Testis (tissue), 3 donors: ENCODE data around the gene IFITM5. TPM values are rescaled to one million over a fixed set of nuclear protein-coding genes. Genes with fewer than 3 reads are reported as not detected.

Source experiments
- DNase-seq: peaks from one replicate; pipeline ENCODE4 v3.0.0-alpha.2; 2019
- H3K27ac ChIP-seq, 2 donors: fragments of 200-600 bp; sonication (generic); one replicate each; pipeline ENCODE4 v1.5.1; 2019
- H3K27me3 ChIP-seq: fragments of 200-600 bp; sonication (generic); one replicate; pipeline ENCODE4 v1.5.1; 2019
- H3K36me3 ChIP-seq: fragments of 200-600 bp; sonication (generic); one replicate; pipeline ENCODE4 v1.5.1; 2017; ENCODE audit warnings: low read depth; ENCODE audit errors: missing control alignments
- H3K4me1 ChIP-seq: fragments of 200-600 bp; sonication (generic); one replicate; pipeline ENCODE4 v1.5.1; 2019
- H3K4me3 ChIP-seq, 2 donors: fragments of 200-600 bp; sonication (generic); one replicate each; pipeline ENCODE4 v1.5.1; 2017 to 2019
- H3K9me3 ChIP-seq: fragments of 200-600 bp; sonication (generic); one replicate; pipeline ENCODE4 v1.5.1; 2017
- CTCF ChIP-seq, 3 experiments: fragments of 450-650 bp in 2 of 3; fragments of 200-600 bp in 1 of 3; sonication (generic) in 1 of 3; IDR thresholded peaks; one replicate each; pipeline ENCODE4 v1.5.1; 2016 to 2019; ENCODE audit warnings: antibody characterized with exemption in 3 of 3, mild to moderate bottlenecking in 2 of 3, moderate library complexity in 1 of 3
- POLR2A ChIP-seq: fragments of 450-650 bp; IDR thresholded peaks from one replicate; pipeline ENCODE4 v1.6.1; 2017; ENCODE audit warnings: antibody characterized with exemption, mild to moderate bottlenecking, moderate library complexity
- WGBS, 2 donors: methylation state at CpG; one replicate each; pipeline ENCODE4 v1.1.5; 2018; 5-methylcytosine and 5-hydroxymethylcytosine counted together
- intact Hi-C: fragments of 100-400 bp; cut with DNase I; formaldehyde crosslinking; loops from one replicate; pipeline ENCODE4 v1.15.1; 2023; ENCODE audit warnings: low total_unique reads
- polyA plus RNA-seq: library from polyadenylated mRNA; stranded (reverse); fragments of 350-450 nt; fragmentation: Illumina TruSeq; extraction: RNeasy Lipid Tissue Mini Kit (QIAGEN cat#74804); gene quantifications from one replicate; pipeline ENCODE4 v1.2.3, GENCODE V29; 2014; ENCODE audit warnings: low read depth, low replicate concordance; ENCODE audit not compliant: insufficient read depth
- total RNA-seq, 2 donors: library from RNA; depleted of rRNA; stranded (reverse); fragments of >200 nt; gene quantifications; one replicate each; pipeline ENCODE4 v1.2.3, GENCODE V29; 2016

IFITM5 gene
- total and polyA plus RNA-seq, 3 donors from 2014 or later = not detected

GRCh38 chr11:294780-295179, 4.5 kb downstream of the IFITM5 start:
- Histone ChIP-seq H3K4me1 (peaks cover 18% of the 10 kb centered on the region), H3K9me3 (no peaks in the 10 kb centered on the region), H3K27me3 (no peaks in the 10 kb centered on the region), H3K4me3 (no peak overlapping the region), H3K27ac (peak overlapping the region in 1 of 2 donors; percentile 48), H3K36me3 (no peaks in the 10 kb centered on the region)
- intact Hi-C loops = loop anchor here (10.0 kb wide), 1 partner anchor 60 kb away; no protein-coding TSS in a partner anchor
- WGBS, 2 donors = 77 to 85% methylated on average over 15 to 16 of the region's 16 CpGs
- DNase-seq = no peak
- no peak for TF ChIP-seq POLR2A
- TF ChIP-seq CTCF (IDR thresholded peaks at IDR 0.05) = no peak

GRCh38 chr11:293852-294661, 5.3 kb downstream of the IFITM5 start:
- no peaks in the 10 kb centered on the region for H3K36me3 ChIP-seq
- intact Hi-C loops = loop anchor here (10.0 kb wide), 1 partner anchor 61 kb away; no protein-coding TSS in a partner anchor

GRCh38 chr11:293271-293851, 6.0 kb downstream of the IFITM5 start:
- no peaks in the 10 kb centered on the region for H3K36me3 ChIP-seq
- 83 to 86% methylated on average over 8 to 18 of the region's 18 CpGs for WGBS, 2 donors
- intact Hi-C loops = loop anchor here (10.0 kb wide), 1 partner anchor 61 kb away; no protein-coding TSS in a partner anchor
- H3K27me3 ChIP-seq = no peaks in the 10 kb centered on the region
- H3K27ac ChIP-seq = no peak overlapping the region
- no peak overlapping the region for H3K4me3 ChIP-seq
- no peaks in the 10 kb centered on the region for H3K9me3 ChIP-seq
- no peak for DNase-seq
- peaks cover 15% of the 10 kb centered on the region for H3K4me1 ChIP-seq
- TF ChIP-seq POLR2A (no peak), CTCF (IDR thresholded peaks at IDR 0.05) (no peak)

More at GRCh38 chr11:293852-294661, 5.3 kb downstream of the IFITM5 start:
- no peak overlapping the region for H3K4me3 ChIP-seq
- TF ChIP-seq CTCF (IDR thresholded peaks at IDR 0.05) (no peak), POLR2A (no peak)
- H3K27ac ChIP-seq = no peak overlapping the region
- no peaks in the 10 kb centered on the region for H3K27me3 ChIP-seq
- WGBS, 2 donors = 86 to 92% methylated on average over 7 to 27 of the region's 27 CpGs
- H3K9me3 ChIP-seq = no peaks in the 10 kb centered on the region
- no peak for DNase-seq
- peaks cover 18% of the 10 kb centered on the region for H3K4me1 ChIP-seq

- H3K4me3 ChIP-seq = no peak overlapping the region
- 87 to 95% methylated on average over 4 to 14 of the region's 29 CpGs for WGBS, 2 donors
- intact Hi-C loops = loop anchor here (10.0 kb wide), 1 partner anchor 62 kb away; no protein-coding TSS in a partner anchor
- no peak for TF ChIP-seq POLR2A
- TF ChIP-seq CTCF (IDR thresholded peaks at IDR 0.05) = no peak
- H3K4me1 ChIP-seq = peaks cover 12% of the 10 kb centered on the region
- no peak overlapping the region for H3K27ac ChIP-seq
- no peaks in the 10 kb centered on the region for H3K27me3 ChIP-seq
- H3K9me3 ChIP-seq = no peaks in the 10 kb centered on the region
- H3K36me3 ChIP-seq = no peaks in the 10 kb centered on the region
- no peak for DNase-seq
Observed at GRCh38 chr11:292211-293121, 6.9 kb downstream of the IFITM5 start.
